HG03060 (cell line): ENCODE data around the gene GNA14.
"Not testable (repeated sequence)": the region's sequence is repeated elsewhere in the genome, so short reads cannot be mapped to it uniquely, and the experiment has no call there.

Source experiments
- ATAC-seq: cut with Tn5 transposase; IDR thresholded peaks from one replicate; pipeline ENCODE4 v1.9.1; 2021; ENCODE audit warnings: low read depth, moderate number of reproducible peaks; ENCODE audit not compliant: unreplicated experiment

The GNA14 gene

GRCh38 chr9:77422969-77423368 lies 225.2 kb downstream of the GNA14 start:
- ATAC-seq, result no peak

GRCh38 chr9:77421506-77422265 lies 226.4 kb downstream of the GNA14 start:
- ATAC-seq, result no peak

DNA sequence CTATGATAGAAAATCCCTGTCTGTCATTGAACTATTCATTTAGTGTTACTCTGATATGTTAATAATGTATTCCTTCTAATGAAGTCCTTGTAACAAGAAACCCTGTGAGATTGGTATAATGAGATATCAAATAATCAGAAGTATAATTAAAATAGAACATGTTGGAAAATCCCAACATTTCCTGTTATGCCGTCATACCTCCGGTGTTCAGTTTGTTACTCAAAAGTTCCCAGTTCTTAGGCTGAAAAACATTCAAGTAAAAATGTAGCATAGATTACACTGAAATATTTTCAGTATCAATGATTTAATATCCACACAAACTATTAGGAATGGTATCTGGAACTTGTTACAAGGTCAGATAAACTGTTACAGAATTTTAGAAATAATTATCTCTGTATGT lies 227.5 kb downstream of the GNA14 start:
- ATAC-seq, result no peak

DNA sequence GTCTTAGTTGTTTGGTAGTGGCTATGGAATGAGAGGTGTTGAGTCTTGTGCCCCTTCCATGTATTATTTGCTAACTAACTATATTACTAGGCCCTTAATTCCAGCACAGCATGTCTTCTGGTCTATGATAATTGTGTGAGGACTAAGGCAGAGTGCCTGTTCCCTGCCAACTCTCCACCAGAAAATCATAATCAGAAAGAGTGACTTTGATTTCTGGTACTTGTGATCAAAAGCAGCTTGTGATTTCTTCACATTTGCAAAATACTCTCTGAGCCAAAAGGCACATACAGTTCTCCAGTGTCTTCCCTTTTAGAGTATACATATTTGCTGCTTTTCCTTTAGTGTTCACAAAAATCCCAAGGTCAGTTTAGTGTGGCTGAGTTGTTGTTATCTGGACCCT lies 229.9 kb downstream of the GNA14 start:
- ATAC-seq, result no peak

GRCh38 chr9:77417566-77417965 lies 230.6 kb downstream of the GNA14 start:
- ATAC-seq, result no peak

- not testable (repeated sequence) for ATAC-seq
These were observed 239.6 kb downstream of the GNA14 start for GRCh38 chr9:77408521-77408920.

GRCh38 chr9:77403239-77403638 lies 244.9 kb downstream of the GNA14 start:
- ATAC-seq, result no peak

GRCh38 chr9:77402286-77402685 lies 245.8 kb downstream of the GNA14 start:
- ATAC-seq, result no peak

- no peak for ATAC-seq
These were observed 248.2 kb downstream of the GNA14 start for GRCh38 chr9:77399964-77400363.

DNA sequence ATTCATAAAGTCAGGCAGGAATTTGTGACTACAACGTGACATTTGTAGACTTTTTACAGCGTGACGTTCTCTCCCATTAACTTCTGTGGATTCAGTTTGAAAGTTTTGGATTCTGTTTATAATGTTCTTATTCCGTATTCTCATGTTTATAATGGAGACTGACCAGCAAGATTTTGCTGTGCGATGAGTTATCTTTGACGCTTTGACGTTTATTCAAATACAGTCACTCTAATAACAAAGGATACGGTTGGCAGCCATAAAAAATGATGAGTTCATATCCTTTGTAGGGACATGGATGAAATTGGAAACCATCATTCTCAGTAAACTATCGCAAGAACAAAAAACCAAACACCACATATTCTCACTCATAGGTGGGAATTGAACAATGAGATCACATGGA lies 249.5 kb downstream of the GNA14 start:
- ATAC-seq, result not testable (repeated sequence)

DNA sequence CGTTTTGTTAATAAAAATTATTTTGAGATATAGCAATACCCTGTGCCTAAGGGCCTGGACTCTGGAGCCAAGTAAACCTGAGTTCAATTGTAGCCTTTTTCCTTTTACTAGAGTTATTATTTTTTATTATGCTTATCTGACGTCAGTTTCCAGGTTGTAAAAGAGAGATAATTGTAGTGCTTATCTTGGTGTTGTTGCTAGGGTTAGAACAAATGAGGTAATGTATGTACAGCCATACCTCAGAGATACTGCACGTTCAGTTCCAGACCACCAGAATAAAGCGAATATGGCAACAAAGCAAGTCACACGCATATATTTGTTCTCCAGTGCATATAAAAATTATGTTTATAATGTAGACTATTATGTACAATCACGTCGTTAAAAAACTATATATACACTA lies 255.8 kb downstream of the GNA14 start:
- ATAC-seq, result no peak

GRCh38 chr9:77391834-77392233 lies 256.3 kb downstream of the GNA14 start:
- ATAC-seq, result no peak

- no peak for ATAC-seq
These were observed 261.9 kb downstream of the GNA14 start for GRCh38 chr9:77386187-77386586.

GRCh38 chr9:77384406-77384805 lies 263.7 kb downstream of the GNA14 start:
- ATAC-seq, result no peak

- no peak for ATAC-seq
These were observed 272.1 kb downstream of the GNA14 start for GRCh38 chr9:77375956-77376532.

DNA sequence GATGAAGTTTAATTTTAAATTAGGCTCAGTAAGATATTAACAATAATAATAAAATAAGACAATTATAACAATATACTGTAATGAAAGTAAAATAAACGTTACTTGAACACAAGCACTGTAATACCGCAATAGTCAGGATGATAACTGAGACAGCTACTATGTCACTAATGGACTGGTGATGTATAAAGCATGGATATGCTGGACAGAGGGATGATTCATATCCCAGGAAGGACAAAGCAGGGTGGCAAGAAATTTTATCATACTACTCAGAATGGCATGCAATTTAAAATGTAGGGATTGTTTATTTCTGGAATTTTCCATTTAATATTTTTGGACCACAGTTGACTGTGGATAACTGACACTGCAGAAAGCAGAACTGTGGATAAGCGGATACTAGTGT lies 273.9 kb downstream of the GNA14 start:
- ATAC-seq, result no peak
